Activated CD8-positive, alpha-beta T cell treated with anti-CD3 and anti-CD28 coated beads for 36 hours (primary cell): Measurements from ENCODE around the gene OPN1MW2. TPM values are rescaled to one million over a fixed set of nuclear protein-coding genes. Genes with fewer than 3 reads are reported as not detected.
"Not testable (repeated sequence)": the region's sequence is repeated elsewhere in the genome, so short reads cannot be mapped to it uniquely, and the experiment has no call there.

ENCODE experiments used
- ATAC-seq: fragments of 200-7000 bp; cut with Tn5 transposase; one replicate; pipeline ENCODE4 v1.10.0; 2021; ENCODE audit warnings: mild to moderate bottlenecking, moderate library complexity
- CTCF ChIA-PET: fragments of 350-600 bp; sonication (Branson Sonifier 250); formaldehyde crosslinking; loops from one replicate; lab custom pipeline; 2021; ENCODE audit warnings: antibody characterized with exemption; lab: Charles Lee
- POLR2A ChIA-PET: fragments of 350-600 bp; sonication (Branson Sonifier 250); formaldehyde crosslinking; loops from one replicate; lab custom pipeline; 2021; ENCODE audit warnings: antibody characterized with exemption; lab: Charles Lee
- DNase-seq: peaks from one replicate; pipeline ENCODE4 v3.0.0-alpha.2; 2020
- H3K27ac Mint-ChIP-seq: one replicate; pipeline ENCODE4 v1.8.0; 2021; ENCODE audit warnings: mild to moderate bottlenecking, mixed read lengths
- H3K27me3 Mint-ChIP-seq: one replicate; pipeline ENCODE4 v1.8.0; 2021; ENCODE audit warnings: mixed read lengths
- H3K36me3 Mint-ChIP-seq: one replicate; pipeline ENCODE4 v1.8.0; 2021; ENCODE audit warnings: low read depth, mixed read lengths
- H3K4me1 Mint-ChIP-seq: one replicate; pipeline ENCODE4 v1.8.0; 2021; ENCODE audit warnings: low read depth, mixed read lengths
- H3K4me3 Mint-ChIP-seq: one replicate; pipeline ENCODE4 v1.8.0; 2021; ENCODE audit warnings: mild to moderate bottlenecking, moderate library complexity, mixed read lengths
- H3K9me3 Mint-ChIP-seq: one replicate; pipeline ENCODE4 v1.8.0; 2021; ENCODE audit warnings: mixed read lengths
- intact Hi-C: fragments of 100-400 bp; cut with micrococcal nuclease; formaldehyde crosslinking; loops from one replicate; pipeline ENCODE4 v1.10.0; 2022
- total RNA-seq, 2 experiments: library from RNA; stranded (reverse); gene quantifications; one replicate each; pipeline ENCODE4 v1.2.3, GENCODE V29; 2021

Gene OPN1MW2
- not detected for total RNA-seq

- intact Hi-C loops, POLR2A ChIA-PET, ATAC-seq, H3K27ac Mint-ChIP-seq, H3K36me3 Mint-ChIP-seq, H3K27me3 Mint-ChIP-seq, H3K4me3 Mint-ChIP-seq, H3K9me3 Mint-ChIP-seq, DNase-seq, H3K4me1 Mint-ChIP-seq, CTCF ChIA-PET: not testable (repeated sequence)
Measured at GRCh38 chrX:154219456-154219855, at the start of gene OPN1MW2. TSS of gene OPN1MW2 (plus strand) at chrX:154219756. CDS start at chrX:154219816, 60 bp downstream.

GRCh38 chrX:154172535-154172943 is 47.0 kb upstream of the OPN1MW2 start:
- DNase-seq: not testable (repeated sequence)

GRCh38 chrX:154174356-154174755 is 45.2 kb upstream of the OPN1MW2 start:
- POLR2A ChIA-PET, DNase-seq, H3K27me3 Mint-ChIP-seq, ATAC-seq, H3K9me3 Mint-ChIP-seq, H3K4me3 Mint-ChIP-seq, H3K27ac Mint-ChIP-seq, intact Hi-C loops, H3K36me3 Mint-ChIP-seq, CTCF ChIA-PET, H3K4me1 Mint-ChIP-seq: not testable (repeated sequence)

More at GRCh38 chrX:154172535-154172943, 47.0 kb upstream of the OPN1MW2 start:
- H3K4me3 Mint-ChIP-seq, H3K4me1 Mint-ChIP-seq, CTCF ChIA-PET, H3K9me3 Mint-ChIP-seq, POLR2A ChIA-PET, intact Hi-C loops, H3K36me3 Mint-ChIP-seq, H3K27ac Mint-ChIP-seq, H3K27me3 Mint-ChIP-seq: not testable (repeated sequence)
- ATAC-seq: peak; percentile 98

- H3K4me3 Mint-ChIP-seq, H3K9me3 Mint-ChIP-seq, CTCF ChIA-PET, intact Hi-C loops, H3K27ac Mint-ChIP-seq, H3K4me1 Mint-ChIP-seq, H3K27me3 Mint-ChIP-seq, DNase-seq, H3K36me3 Mint-ChIP-seq, POLR2A ChIA-PET, ATAC-seq: not testable (repeated sequence)
Measured at GRCh38 chrX:154182296-154182695, 37.3 kb upstream of the OPN1MW2 start, which contains the start of gene OPN1MW. TSS of gene OPN1MW (plus strand) at chrX:154182596. CDS start at chrX:154182678, 82 bp downstream.

- H3K27ac Mint-ChIP-seq: not testable (repeated sequence)
Measured at GRCh38 chrX:154183794-154184193, 35.8 kb upstream of the OPN1MW2 start.

GRCh38 chrX:154192846-154193245 is 26.7 kb upstream of the OPN1MW2 start:
- H3K4me3 Mint-ChIP-seq, DNase-seq, H3K4me1 Mint-ChIP-seq, CTCF ChIA-PET, H3K36me3 Mint-ChIP-seq, H3K27me3 Mint-ChIP-seq, H3K9me3 Mint-ChIP-seq, ATAC-seq, intact Hi-C loops, H3K27ac Mint-ChIP-seq, POLR2A ChIA-PET: not testable (repeated sequence)

More at GRCh38 chrX:154183794-154184193, 35.8 kb upstream of the OPN1MW2 start:
- H3K9me3 Mint-ChIP-seq, ATAC-seq, POLR2A ChIA-PET, DNase-seq, H3K36me3 Mint-ChIP-seq, CTCF ChIA-PET, H3K4me3 Mint-ChIP-seq, H3K27me3 Mint-ChIP-seq, H3K4me1 Mint-ChIP-seq, intact Hi-C loops: not testable (repeated sequence)

GRCh38 chrX:154194316-154194715 is 25.2 kb upstream of the OPN1MW2 start:
- DNase-seq, CTCF ChIA-PET: not testable (repeated sequence)

GRCh38 chrX:154196466-154196865 is 23.1 kb upstream of the OPN1MW2 start:
- H3K4me1 Mint-ChIP-seq: not testable (repeated sequence)

More at GRCh38 chrX:154194316-154194715, 25.2 kb upstream of the OPN1MW2 start:
- intact Hi-C loops, ATAC-seq, POLR2A ChIA-PET, H3K27me3 Mint-ChIP-seq, H3K4me1 Mint-ChIP-seq, H3K27ac Mint-ChIP-seq, H3K4me3 Mint-ChIP-seq, H3K36me3 Mint-ChIP-seq, H3K9me3 Mint-ChIP-seq: not testable (repeated sequence)

GRCh38 chrX:154209670-154210418 is 9.7 kb upstream of the OPN1MW2 start:
- H3K9me3 Mint-ChIP-seq, intact Hi-C loops, H3K27ac Mint-ChIP-seq, H3K36me3 Mint-ChIP-seq, CTCF ChIA-PET, H3K4me1 Mint-ChIP-seq, DNase-seq, H3K27me3 Mint-ChIP-seq, POLR2A ChIA-PET, H3K4me3 Mint-ChIP-seq: not testable (repeated sequence)
- peak; percentile 95 for ATAC-seq

More at GRCh38 chrX:154196466-154196865, 23.1 kb upstream of the OPN1MW2 start:
- POLR2A ChIA-PET, ATAC-seq, intact Hi-C loops, H3K4me3 Mint-ChIP-seq, H3K36me3 Mint-ChIP-seq, DNase-seq, H3K27me3 Mint-ChIP-seq, H3K27ac Mint-ChIP-seq, H3K9me3 Mint-ChIP-seq, CTCF ChIA-PET: not testable (repeated sequence)

GRCh38 chrX:154211057-154211456 is 8.5 kb upstream of the OPN1MW2 start:
- POLR2A ChIA-PET, CTCF ChIA-PET: not testable (repeated sequence)

GRCh38 chrX:154211499-154211898 is 8.1 kb upstream of the OPN1MW2 start:
- H3K27me3 Mint-ChIP-seq, DNase-seq, intact Hi-C loops, POLR2A ChIA-PET, H3K36me3 Mint-ChIP-seq, H3K27ac Mint-ChIP-seq, H3K4me3 Mint-ChIP-seq, H3K9me3 Mint-ChIP-seq, ATAC-seq, CTCF ChIA-PET, H3K4me1 Mint-ChIP-seq: not testable (repeated sequence)

More at GRCh38 chrX:154211057-154211456, 8.5 kb upstream of the OPN1MW2 start:
- H3K36me3 Mint-ChIP-seq, H3K9me3 Mint-ChIP-seq, H3K27me3 Mint-ChIP-seq, DNase-seq, H3K4me3 Mint-ChIP-seq, ATAC-seq, intact Hi-C loops, H3K4me1 Mint-ChIP-seq: not testable (repeated sequence)
- peak overlapping the region; percentile 59 for H3K27ac Mint-ChIP-seq

- H3K27ac Mint-ChIP-seq, intact Hi-C loops, DNase-seq: not testable (repeated sequence)
Measured at GRCh38 chrX:154225292-154225691, 5.7 kb downstream of the OPN1MW2 start.

More at GRCh38 chrX:154225292-154225691, 5.7 kb downstream of the OPN1MW2 start:
- H3K4me1 Mint-ChIP-seq, ATAC-seq, H3K27me3 Mint-ChIP-seq, CTCF ChIA-PET, H3K4me3 Mint-ChIP-seq, POLR2A ChIA-PET, H3K9me3 Mint-ChIP-seq, H3K36me3 Mint-ChIP-seq: not testable (repeated sequence)
